NCI-H1105 treated with DMSO at 0.1 percent for 48 hours (cell line): ENCODE data around the gene DCLK1.

Experiments used
- DNase-seq: peaks from one replicate; lab custom pipeline; 2025; lab: John Stamatoyannopoulos, UW

Gene DCLK1

GRCh38 chr13:35858665-35859064 is 272.5 kb downstream of the DCLK1 start:
- DNase-seq: no peak

DNA sequence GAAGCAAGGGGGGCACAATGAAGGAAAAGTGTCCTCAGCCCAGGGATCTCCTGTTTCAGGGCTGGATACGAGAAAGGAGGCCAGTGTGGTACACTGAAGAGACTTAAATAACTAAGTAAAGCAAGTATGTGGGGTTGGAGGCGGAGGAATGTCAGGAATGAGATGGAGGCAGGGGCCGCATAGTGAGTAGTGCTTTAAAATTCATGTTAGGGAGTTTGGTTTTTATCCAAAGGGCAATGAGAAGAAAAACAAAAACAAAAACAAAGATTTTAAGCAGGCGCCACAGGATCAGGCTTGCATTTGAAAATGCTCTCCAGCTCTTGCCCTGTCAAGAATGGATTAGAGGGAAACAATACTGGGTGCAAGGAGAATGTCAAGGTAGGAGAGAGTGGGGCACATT is 273.4 kb downstream of the DCLK1 start:
- DNase-seq: peak; percentile 57

DNA sequence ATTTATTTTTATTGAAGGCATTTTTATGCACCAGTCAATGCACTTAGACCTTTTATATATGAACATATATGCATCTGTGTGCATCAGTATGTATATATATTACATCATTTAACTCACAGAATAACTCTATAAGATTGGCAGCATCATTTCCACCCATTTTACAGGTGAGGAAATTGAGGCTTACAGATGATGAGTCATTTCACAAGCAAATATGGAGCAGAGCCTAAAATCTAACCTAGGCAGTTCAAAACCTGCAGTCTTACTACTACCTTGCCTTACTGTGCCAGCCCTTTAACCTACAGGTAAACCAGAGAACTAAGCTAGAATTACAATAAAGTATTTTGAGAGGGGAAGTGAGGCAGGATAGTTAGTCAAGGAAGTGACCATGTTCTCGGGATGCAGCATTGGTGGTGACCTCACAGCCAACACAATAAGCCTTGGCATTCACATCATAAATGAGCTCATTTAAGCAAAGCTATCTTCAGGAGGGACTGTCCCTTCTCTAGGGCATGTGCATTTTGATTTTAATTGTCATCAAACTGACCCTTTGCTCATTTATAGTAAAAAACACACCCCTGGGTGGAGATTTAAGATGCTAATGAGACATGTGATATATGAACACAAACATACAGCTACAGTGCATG is 274.3 kb downstream of the DCLK1 start:
- no peak for DNase-seq

DNA sequence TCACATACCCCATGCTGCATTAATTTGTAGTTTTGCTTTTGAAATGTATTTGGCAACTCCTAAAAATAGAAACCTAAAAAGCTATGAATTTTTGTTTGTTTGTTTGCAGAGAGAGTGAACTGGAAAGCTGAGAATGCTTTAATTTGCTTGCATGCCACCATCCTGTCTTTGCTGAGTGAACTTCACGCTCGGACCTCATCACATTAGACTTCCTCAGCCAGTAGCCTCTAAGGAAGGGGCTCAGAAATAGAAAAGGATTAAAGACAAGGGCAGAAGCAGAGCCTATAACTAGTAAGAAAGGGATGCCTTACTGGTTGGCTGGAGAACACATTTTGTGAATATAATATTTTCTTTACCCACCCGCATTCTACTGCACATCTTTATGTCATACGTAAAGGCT is 275.1 kb downstream of the DCLK1 start:
- DNase-seq: no peak

GRCh38 chr13:35855531-35856019 is 275.6 kb downstream of the DCLK1 start:
- no peak for DNase-seq

GRCh38 chr13:35854286-35854685 is 276.9 kb downstream of the DCLK1 start:
- DNase-seq: no peak

GRCh38 chr13:35851881-35852280 is 279.3 kb downstream of the DCLK1 start:
- DNase-seq: no peak

- DNase-seq: no peak
Observed at GRCh38 chr13:35851356-35851755, 279.8 kb downstream of the DCLK1 start.

- DNase-seq: no peak
Observed at GRCh38 chr13:35850569-35850968, 280.6 kb downstream of the DCLK1 start.

DNA sequence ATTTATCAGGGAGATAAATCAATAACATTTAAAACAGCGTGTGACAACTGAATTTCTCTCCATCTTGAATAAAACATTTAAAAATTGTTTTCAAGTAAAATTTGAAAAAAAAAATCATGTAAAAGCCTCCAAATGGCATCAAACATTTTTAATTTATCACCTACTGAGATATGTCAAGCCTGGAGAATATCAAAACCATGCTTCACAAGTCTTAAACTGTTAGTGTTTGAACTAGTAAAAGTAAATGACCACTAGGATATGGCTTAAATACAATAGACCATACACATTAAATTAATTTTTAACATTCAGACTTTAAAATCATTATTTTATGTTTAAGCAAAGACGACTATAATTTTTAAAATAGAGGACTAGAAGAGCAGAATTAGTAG is 281.9 kb downstream of the DCLK1 start:
- no peak for DNase-seq

GRCh38 chr13:35848336-35849255 is 282.6 kb downstream of the DCLK1 start:
- no peak for DNase-seq

GRCh38 chr13:35843272-35843671 is 287.9 kb downstream of the DCLK1 start:
- DNase-seq: no peak

- DNase-seq: no peak
Observed at GRCh38 chr13:35841060-35841521, 290.1 kb downstream of the DCLK1 start.

GRCh38 chr13:35839806-35840205 is 291.4 kb downstream of the DCLK1 start:
- no peak for DNase-seq

GRCh38 chr13:35838356-35838755 is 292.8 kb downstream of the DCLK1 start:
- no peak for DNase-seq

DNA sequence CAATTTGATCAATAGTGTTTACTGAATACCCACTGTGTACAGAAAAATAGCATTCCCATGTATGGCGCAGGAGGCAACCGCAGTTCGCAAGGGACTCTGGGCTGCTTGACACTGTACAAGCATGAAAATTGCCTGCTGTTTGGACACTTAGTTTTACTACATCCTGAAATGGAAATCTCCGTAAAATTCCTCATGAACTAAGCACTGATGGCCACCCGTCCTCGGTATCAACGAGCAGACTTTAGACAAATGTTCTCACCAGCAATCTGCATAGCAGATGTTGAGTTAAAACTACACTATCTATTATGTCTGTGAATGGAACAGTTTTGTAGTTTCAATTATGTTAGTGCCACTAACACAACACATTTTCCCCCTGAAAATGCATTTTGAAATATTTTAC is 294.7 kb downstream of the DCLK1 start:
- no peak for DNase-seq

DNA sequence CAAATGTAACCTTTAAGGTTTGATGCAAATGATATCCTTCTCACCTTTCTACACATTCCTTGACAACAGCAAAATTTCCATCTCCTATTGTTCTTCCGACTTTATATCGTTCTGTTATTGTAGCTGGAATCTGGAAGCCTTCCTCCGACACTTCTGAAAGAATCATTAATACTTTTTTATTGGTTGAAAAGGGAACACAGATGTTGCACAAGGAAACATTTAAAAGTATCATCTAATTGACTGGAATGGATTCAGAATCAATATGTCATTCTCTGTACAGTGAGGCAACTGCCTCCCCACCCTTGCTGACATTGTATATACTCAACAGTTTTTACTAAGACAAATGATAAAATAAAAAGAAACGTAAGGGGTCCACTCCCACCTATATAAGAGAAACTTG is 295.2 kb downstream of the DCLK1 start:
- DNase-seq: no peak

GRCh38 chr13:35833608-35834275 is 297.4 kb downstream of the DCLK1 start:
- no peak for DNase-seq

DNA sequence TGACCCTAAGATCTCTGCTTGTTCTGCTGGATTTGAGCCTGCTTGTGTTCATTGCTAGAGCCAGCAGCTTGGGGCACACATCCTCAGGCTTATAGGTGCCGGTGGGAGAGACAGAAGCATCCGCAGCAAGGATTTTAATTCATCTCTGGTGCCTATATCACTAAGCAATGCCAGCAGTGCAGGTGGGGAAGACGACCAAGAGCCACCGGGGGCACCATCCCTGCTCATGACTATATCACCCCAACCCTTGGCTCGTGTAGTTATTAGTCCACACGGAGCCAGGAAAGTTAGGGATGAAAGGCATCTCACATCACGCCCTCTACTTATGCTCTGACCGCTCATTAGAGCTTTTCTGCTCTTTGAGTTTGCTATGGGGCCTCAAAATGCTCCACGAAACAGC is 298.2 kb downstream of the DCLK1 start:
- no peak for DNase-seq

DNA sequence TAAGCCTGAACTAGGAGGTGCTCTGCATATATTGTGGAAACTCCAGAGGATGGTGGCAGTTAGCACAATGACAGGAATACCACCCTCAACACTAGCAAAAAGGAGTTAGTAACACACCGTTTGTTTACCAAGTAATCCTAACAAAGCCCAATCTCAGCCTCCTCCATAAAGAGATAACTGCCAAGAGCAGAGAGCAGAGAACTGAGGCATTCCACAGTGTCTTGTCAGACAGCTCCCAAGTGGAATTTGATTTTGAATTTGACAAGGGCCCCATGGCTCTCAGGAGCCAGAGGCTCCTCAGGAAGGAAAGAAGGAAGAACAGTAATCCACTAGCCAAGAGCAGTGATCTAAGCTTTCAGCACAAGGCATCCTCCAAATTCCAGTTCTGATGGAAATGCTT is 298.6 kb downstream of the DCLK1 start:
- no peak for DNase-seq

DNA sequence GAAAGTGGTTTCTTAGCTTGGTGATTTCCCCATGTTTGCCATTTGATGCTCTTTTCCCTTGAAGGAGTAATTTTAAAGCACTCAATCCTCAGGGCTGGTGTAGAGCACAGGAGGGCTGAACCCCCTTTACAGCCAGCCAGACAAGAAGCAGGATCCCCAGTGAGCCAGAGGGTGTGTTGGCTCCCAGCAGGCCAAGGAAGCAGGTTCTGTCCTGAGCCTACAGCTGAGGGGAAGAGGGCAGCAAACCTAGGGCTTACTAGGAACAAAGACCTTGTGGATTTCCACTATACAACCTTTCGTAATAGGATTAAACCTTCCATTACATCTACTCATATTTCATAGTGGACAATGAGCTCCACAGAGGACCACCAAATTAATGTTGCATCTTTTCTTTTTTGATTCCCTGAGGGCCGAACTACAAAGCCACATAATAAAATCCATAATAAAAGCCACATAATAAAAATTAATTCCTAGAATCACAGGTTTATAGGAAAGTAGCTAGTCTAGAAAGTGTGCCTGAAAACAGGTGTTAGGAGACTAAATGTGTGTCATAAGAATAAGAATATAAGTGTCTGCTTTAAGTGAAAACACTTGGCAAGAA is 300.2 kb downstream of the DCLK1 start:
- no peak for DNase-seq

DNA sequence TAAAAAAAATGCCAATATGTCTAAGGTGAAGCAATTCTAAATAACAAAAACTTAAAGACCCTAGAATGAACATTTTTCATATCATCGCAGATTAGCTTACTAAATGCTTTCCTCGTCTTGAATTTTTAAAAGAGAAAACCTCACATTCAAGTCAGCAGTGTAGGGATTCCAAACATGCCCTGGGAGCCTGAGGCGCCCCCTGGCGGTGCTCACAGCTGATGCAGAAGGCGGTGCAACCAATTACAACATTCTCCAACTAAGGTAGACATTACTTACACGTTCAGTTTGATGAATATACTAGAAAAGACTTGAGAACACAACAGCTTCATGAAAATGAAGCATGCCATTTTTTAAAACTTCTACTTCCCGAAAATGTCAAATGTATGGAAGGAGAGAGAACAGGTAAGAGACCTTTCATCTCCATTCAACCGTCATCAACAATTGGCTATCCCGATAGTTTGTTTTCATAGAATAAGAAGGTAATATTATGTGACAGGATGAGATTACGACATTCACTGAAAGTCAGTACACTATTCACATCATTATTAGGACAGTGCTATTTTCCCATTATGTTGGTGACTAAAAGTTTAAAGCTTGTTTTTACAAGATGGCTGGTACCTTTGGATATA is 304.4 kb downstream of the DCLK1 start:
- DNase-seq: no peak
